Keratinocyte (primary cell): ENCODE results near the gene ZNF641. TPM values are rescaled to one million over a fixed set of nuclear protein-coding genes. Genes with fewer than 3 reads are reported as not detected.

Experiments used
- DNase-seq: peaks from one replicate; pipeline ENCODE4 v3.0.0-alpha.2; 2011; ENCODE audit warnings: low read depth, missing footprints, low spot score
- FAIRE-seq: peaks from 2 replicates; lab custom pipeline; 2011; peaks lifted over from hg19 to GRCh38; lab: Jason Lieb, UNC
- H2AFZ ChIP-seq: 2 replicates; pipeline ENCODE4 v1.6.0; 2012; ENCODE audit warnings: low read length, control low read depth, inconsistent platforms; ENCODE audit not compliant: control insufficient read depth
- H3K27ac ChIP-seq: 2 replicates; pipeline ENCODE4 v1.5.1; 2011; ENCODE audit warnings: low read length; ENCODE audit not compliant: control insufficient read depth, insufficient read depth
- H3K27me3 ChIP-seq: 3 replicates; pipeline ENCODE4 v1.6.0; 2011; ENCODE audit warnings: low read length; ENCODE audit not compliant: control insufficient read depth, insufficient read depth; ENCODE audit errors: extremely low read depth
- H3K36me3 ChIP-seq, 2 experiments: 2 replicates in 1 of 2; 3 replicates in 1 of 2; pipeline ENCODE4 v1.5.1; 2011; ENCODE audit warnings: low read length in 2 of 2, mild to moderate bottlenecking in 1 of 2; ENCODE audit not compliant: control insufficient read depth in 2 of 2, insufficient read depth in 2 of 2; ENCODE audit errors: extremely low read depth in 1 of 2
- H3K4me1 ChIP-seq: 3 replicates; pipeline ENCODE4 v1.5.1; 2011; ENCODE audit warnings: low read length; ENCODE audit not compliant: control insufficient read depth, insufficient read depth; ENCODE audit errors: extremely low read depth
- H3K4me2 ChIP-seq: 3 replicates; pipeline ENCODE4 v1.6.0; 2011; ENCODE audit warnings: low read depth, low read length; ENCODE audit not compliant: control insufficient read depth, insufficient read depth; ENCODE audit errors: extremely low read depth
- H3K4me3 ChIP-seq, 3 experiments: fragments of 200-600 bp in 1 of 3; sonication (generic) in 1 of 3; 2 replicates in 2 of 3; 3 replicates in 1 of 3; pipeline ENCODE4 v1.5.1; 2011 to 2016; ENCODE audit warnings: low read length in 3 of 3, mild to moderate bottlenecking in 3 of 3, control low read depth in 2 of 3, inconsistent platforms in 1 of 3, low read depth in 1 of 3, mixed read lengths in 1 of 3, mixed run types in 1 of 3, moderate library complexity in 1 of 3; ENCODE audit not compliant: control insufficient read depth in 2 of 3, insufficient read depth in 2 of 3; ENCODE audit errors: extremely low read depth in 1 of 3
- H3K79me2 ChIP-seq: 2 replicates; pipeline ENCODE4 v1.6.0; 2012; ENCODE audit warnings: low read length; ENCODE audit not compliant: control insufficient read depth, insufficient read depth
- H3K9ac ChIP-seq: 3 replicates; pipeline ENCODE4 v1.6.0; 2011; ENCODE audit warnings: low read length; ENCODE audit not compliant: control insufficient read depth, insufficient read depth; ENCODE audit errors: extremely low read depth
- H3K9me1 ChIP-seq: 3 replicates; pipeline ENCODE4 v1.6.0; 2011; ENCODE audit warnings: low read length; ENCODE audit not compliant: control insufficient read depth, insufficient read depth; ENCODE audit errors: extremely low read depth
- H3K9me3 ChIP-seq: 2 replicates; pipeline ENCODE4 v1.5.1; 2012; ENCODE audit warnings: low read depth, low read length; ENCODE audit not compliant: control insufficient read depth
- H4K20me1 ChIP-seq: 3 replicates; pipeline ENCODE4 v1.6.0; 2011; ENCODE audit warnings: low read length; ENCODE audit not compliant: control insufficient read depth, insufficient read depth; ENCODE audit errors: extremely low read depth
- EZH2 ChIP-seq: IDR thresholded peaks from one replicate; pipeline ENCODE4 v1.6.1; 2012; ENCODE audit warnings: inconsistent platforms, mild to moderate bottlenecking, low read length, moderate library complexity
- dilution Hi-C: fragments of 300-500 bp; cut with MboI; formaldehyde crosslinking; loops from one replicate; pipeline ENCODE4 v1.7.0; 2020; ENCODE audit warnings: low sequenced_read_pairs; ENCODE audit not compliant: extremely low pct_ligation_motif_present
- polyA plus RNA-seq, 5 experiments: library from polyadenylated mRNA; depleted of rRNA in 3 of 5; stranded (reverse) in 3 of 5; stranded (forward) in 1 of 5; unstranded in 1 of 5; fragments of >200 nt; gene quantifications; 1 replicate in 1 of 5; 2 replicates in 3 of 5; 3 replicates in 1 of 5; pipeline versions ENCODE4 v1.2.1 to v1.2.3, GENCODE V29; 2011 to 2012; ENCODE audit warnings: missing spikeins in 2 of 5, low read depth in 1 of 5, low replicate concordance in 1 of 5
- small RNA-seq, 3 experiments: library from RNA; depleted of rRNA; stranded (forward); fragments of <200 nt; gene quantifications; one replicate each; pipeline ENCODE3, GENCODE V24; 2012; ENCODE audit warnings: low read depth in 3 of 3, low replicate concordance in 1 of 3; ENCODE audit not compliant: insufficient read length in 3 of 3
- TF ChIP-seq, protein P1 (sequence below), 3 experiments: IDR thresholded peaks in 1 of 3; conservative IDR thresholded peaks in 1 of 3; optimal IDR thresholded peaks in 1 of 3; 2 replicates in 2 of 3; 3 replicates in 1 of 3; pipeline versions ENCODE3 to v1.5.1; 2011; ENCODE audit warnings: low read length in 3 of 3, mild to moderate bottlenecking in 3 of 3, moderate library complexity in 2 of 3, control low read depth in 1 of 3, inconsistent platforms in 1 of 3; ENCODE audit not compliant: insufficient read depth in 2 of 3; ENCODE audit errors: extremely low read depth in 1 of 3

ZNF641 gene
- polyA plus RNA-seq, 1 donor (not counting 4 experiments of a cell fraction or from before 2014, with no cell fraction given) = 6.4 TPM

DNA sequence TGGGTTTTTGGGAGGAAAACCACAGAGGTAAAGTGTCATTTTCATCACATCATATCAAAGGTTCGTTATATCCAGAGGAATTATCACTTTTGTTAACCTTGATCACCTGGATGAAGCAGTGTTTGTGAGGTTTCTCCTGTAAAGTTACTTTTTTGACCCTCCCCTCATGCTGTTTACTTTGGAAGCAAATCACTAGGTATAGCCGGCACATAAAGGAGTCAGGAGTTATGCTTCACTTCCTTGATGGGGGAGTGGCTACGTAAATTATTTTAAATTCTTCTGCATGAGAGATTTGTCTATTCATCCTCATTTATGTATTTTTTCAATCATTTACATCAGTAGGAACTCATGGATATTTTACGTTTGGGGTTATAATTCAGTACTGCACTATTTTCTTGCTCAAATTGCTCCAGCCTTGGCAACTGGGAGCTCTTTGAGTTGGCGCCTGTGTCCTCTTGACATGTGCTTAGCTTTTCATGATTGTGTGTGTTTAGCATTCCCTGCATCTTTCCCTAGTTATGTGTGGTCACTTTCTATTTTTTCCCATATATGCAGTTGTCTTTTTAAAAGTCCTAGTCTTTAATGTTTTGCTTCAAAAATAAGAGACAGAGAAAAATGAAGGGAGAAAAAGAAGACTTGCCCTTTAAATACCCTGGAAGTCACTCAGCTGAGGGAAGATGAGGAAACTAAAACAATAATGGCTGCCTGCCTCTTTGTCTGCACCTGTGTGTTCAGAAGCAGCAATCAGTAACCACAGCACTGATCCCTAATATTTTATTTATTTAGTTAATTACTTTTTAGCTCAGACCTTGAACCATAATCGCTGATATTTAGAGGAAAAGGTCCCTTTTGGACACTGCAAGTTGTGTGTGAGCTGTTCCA lies 62.1 kb downstream of the ZNF641 start:
- no peak overlapping the region for H3K4me2 ChIP-seq
- H3K9me3 ChIP-seq = no peaks in the 10 kb centered on the region
- no peak overlapping the region for H3K27ac ChIP-seq
- no peaks in the 10 kb centered on the region for H3K4me1 ChIP-seq
- DNase-seq (no peak), FAIRE-seq (no peak)
- no peaks in the 10 kb centered on the region for H3K9me1 ChIP-seq
- H3K36me3 ChIP-seq = no peaks in the 10 kb centered on the region
- no peaks in the 10 kb centered on the region for H3K79me2 ChIP-seq
- H3K27me3 ChIP-seq = no peaks in the 10 kb centered on the region
- H2AFZ ChIP-seq = no peak overlapping the region
- no peak overlapping the region for H3K9ac ChIP-seq
- H3K4me3 ChIP-seq = no peak overlapping the region
- H4K20me1 ChIP-seq = no peaks in the 10 kb centered on the region
- TF ChIP-seq EZH2 = no peak
- TF ChIP-seq, protein P1, sequence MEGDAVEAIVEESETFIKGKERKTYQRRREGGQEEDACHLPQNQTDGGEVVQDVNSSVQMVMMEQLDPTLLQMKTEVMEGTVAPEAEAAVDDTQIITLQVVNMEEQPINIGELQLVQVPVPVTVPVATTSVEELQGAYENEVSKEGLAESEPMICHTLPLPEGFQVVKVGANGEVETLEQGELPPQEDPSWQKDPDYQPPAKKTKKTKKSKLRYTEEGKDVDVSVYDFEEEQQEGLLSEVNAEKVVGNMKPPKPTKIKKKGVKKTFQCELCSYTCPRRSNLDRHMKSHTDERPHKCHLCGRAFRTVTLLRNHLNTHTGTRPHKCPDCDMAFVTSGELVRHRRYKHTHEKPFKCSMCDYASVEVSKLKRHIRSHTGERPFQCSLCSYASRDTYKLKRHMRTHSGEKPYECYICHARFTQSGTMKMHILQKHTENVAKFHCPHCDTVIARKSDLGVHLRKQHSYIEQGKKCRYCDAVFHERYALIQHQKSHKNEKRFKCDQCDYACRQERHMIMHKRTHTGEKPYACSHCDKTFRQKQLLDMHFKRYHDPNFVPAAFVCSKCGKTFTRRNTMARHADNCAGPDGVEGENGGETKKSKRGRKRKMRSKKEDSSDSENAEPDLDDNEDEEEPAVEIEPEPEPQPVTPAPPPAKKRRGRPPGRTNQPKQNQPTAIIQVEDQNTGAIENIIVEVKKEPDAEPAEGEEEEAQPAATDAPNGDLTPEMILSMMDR (optimal IDR thresholded peaks at IDR 0.05 in 1 of 3, IDR thresholded peaks at IDR 0.05 in 1 of 3, conservative IDR thresholded peaks at IDR 0.05 in 1 of 3; ENCODE audit: extremely low read depth in 1 of 3, insufficient read depth in 2 of 3, low read length in 3 of 3) = no peak
- dilution Hi-C loops = no loop called here

Small RNAs within 50 kb of the gene (small RNA-seq; reads per million reads assigned to genes)
- gene AC024257.2 = 0 reads per million in 3 experiments

Other genes starting within 250 kb of the ZNF641 start
- 8.6 to 15.4 TPM (median 11.9 TPM) in 3 replicates for gene SENP1, start 244.8 kb downstream of the ZNF641 start, polyA plus RNA-seq
- gene PFKM, start 231.6 kb downstream of the ZNF641 start, polyA plus RNA-seq = 67.1 to 105 TPM (median 67.9 TPM) in 3 replicates
- 18.4 to 21.7 TPM (median 19.0 TPM) in 3 replicates for gene ASB8, start 193.4 kb downstream of the ZNF641 start, polyA plus RNA-seq
- 0.19 to 0.51 TPM (median 0.21 TPM) in 3 replicates for gene CCDC184, start 167.3 kb downstream of the ZNF641 start, polyA plus RNA-seq
- gene OR10AD1, start 147.6 kb downstream of the ZNF641 start, polyA plus RNA-seq = not detected in 3 replicates
- not detected in 3 replicates for gene ANP32D, start 121.6 kb upstream of the ZNF641 start, polyA plus RNA-seq
- 3.3 to 5.3 TPM (median 4.3 TPM) in 3 replicates for gene C12orf54, start 131.6 kb upstream of the ZNF641 start, polyA plus RNA-seq
- not detected in 3 replicates for gene OR8S1, start 174.7 kb upstream of the ZNF641 start, polyA plus RNA-seq
- not detected in 3 replicates for gene LALBA, start 219.1 kb upstream of the ZNF641 start, polyA plus RNA-seq